HTR-8/SVneo (cell line): ENCODE results near the gene CARS2.
A peak's percentile ranks its signal among the peaks of the same experiment; 100 is the strongest.
"Not testable (repeated sequence)": the region's sequence is repeated elsewhere in the genome, so short reads cannot be mapped to it uniquely, and the experiment has no call there.

Experiments used
- DNase-seq: peaks from one replicate; pipeline ENCODE4 v3.0.0; 2011; ENCODE audit warnings: low spot score, mixed read lengths; ENCODE audit not compliant: insufficient read length
- FAIRE-seq: peaks from 2 replicates; lab custom pipeline; 2011; peaks lifted over from hg19 to GRCh38; lab: Jason Lieb, UNC

Gene CARS2, protein sequence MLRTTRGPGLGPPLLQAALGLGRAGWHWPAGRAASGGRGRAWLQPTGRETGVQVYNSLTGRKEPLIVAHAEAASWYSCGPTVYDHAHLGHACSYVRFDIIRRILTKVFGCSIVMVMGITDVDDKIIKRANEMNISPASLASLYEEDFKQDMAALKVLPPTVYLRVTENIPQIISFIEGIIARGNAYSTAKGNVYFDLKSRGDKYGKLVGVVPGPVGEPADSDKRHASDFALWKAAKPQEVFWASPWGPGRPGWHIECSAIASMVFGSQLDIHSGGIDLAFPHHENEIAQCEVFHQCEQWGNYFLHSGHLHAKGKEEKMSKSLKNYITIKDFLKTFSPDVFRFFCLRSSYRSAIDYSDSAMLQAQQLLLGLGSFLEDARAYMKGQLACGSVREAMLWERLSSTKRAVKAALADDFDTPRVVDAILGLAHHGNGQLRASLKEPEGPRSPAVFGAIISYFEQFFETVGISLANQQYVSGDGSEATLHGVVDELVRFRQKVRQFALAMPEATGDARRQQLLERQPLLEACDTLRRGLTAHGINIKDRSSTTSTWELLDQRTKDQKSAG

DNA sequence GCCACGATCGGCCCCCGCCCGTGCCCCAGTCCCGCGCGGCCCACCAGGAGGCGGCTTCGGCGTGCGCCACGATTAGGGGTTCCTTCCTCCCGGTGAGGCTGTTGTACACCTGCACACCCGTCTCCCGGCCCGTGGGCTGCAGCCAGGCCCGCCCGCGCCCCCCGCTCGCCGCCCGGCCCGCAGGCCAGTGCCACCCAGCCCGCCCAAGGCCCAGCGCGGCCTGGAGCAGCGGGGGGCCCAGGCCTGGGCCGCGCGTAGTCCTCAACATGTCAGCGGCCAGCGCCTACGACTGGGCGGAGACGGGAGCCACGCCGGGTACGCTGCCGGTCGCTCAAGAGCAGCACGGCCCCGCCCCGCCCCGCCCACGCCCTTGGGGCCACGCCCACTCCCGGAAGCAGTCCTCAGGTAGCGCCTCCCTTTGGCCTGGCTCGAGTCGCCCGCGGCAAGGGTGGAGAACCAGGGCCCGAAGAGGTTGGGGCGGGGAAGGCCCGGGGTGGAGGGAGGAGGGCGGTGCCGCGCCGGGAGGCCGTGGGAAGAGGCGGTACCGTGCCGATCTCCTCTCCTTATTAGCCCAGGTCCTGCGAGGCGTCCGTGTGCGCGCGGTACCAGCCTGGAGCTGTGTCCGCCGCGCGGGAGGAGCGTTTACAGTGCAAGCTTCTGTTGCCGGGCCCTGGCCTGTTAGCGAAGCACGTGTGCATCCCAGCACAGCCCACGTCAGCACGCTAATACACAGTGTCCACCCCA lies at the start of gene CARS2:
Gene CARS2 (minus strand): TSS at position 291 of the 744 bp plus-strand sequence. CDS start 23 bp downstream, at position 268.
- peak; percentile 28 for FAIRE-seq
- DNase-seq: peak; percentile 79

DNA sequence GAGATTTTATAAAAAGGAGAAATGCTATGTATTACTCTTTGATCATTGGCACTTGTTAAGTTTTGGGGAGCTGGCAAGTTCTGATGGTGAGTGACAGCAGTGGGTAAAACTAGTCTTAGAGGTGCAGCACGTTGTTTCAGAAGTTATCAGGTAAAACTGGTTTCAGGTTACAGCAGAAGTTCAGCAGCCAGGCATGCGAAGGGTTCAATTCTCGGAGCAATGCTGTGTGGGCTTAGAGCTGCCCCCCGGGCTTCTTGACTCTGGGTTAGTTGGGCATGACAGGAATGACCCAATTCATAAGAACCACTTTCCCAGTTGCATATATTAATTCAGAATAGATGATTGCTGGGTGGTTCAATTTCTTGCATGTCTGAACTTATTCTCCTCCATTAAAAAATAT lies 42.4 kb upstream of the CARS2 start:
- FAIRE-seq (no peak), DNase-seq (no peak)

DNA sequence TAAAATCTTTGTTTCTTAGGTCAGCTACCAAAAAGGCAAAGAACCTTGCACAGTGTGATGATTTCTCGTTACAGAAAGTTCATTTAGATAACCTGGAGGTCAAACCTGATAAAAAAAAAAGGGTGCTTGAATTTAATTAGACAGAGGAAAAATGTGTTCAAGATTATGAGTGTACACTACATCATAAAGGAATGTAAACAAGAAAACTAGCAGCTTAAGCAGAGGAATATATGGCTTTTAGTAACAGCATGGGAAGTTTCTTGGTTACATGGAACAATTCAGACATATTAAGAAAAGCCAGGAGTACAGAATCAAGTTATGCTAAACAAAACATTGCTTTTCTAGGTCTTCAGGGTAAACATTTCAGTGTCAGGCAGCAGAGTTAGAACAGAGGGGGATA lies 40.5 kb upstream of the CARS2 start:
- DNase-seq (no peak), FAIRE-seq (no peak)

DNA sequence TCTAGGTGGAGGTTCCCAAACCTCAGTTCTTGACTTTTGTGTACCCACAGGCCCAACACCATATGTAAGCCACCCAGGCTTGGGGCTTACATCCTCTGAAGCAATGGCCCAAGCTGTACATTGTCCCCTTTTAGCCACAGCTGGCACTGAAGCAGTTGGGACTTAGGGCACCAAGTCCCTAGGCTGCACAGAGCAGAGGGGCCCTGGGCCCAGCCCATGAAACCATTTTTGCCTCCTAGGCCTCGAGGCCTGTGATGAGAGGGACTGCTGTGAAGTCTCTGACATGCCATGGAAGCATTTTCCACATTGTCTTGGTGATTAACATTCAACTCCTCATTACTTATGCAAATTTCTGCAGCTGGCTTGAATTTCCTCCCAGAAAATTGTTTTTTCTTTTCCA lies 37.8 kb upstream of the CARS2 start:
- FAIRE-seq: no peak
- no peak for DNase-seq

DNA sequence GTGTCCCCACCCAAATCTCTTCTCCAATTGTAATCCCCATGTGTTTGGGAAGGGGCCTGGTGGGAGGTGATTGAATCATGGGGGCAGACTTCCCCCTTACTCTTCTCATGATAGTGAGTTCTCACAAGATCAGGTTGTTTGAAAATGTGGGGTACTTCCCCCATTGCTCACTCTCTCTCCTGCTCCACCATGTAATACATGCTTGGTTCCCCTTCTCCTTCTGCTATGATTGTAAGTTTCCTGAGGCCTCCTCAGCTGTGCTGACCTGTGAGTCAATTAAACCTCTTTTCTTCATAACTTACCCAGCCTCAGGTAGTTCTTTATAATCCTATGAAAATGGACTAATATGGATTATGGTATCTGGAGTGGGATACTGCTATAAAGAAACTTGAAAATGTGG lies 31.6 kb upstream of the CARS2 start:
- no peak for FAIRE-seq
- DNase-seq: no peak

DNA sequence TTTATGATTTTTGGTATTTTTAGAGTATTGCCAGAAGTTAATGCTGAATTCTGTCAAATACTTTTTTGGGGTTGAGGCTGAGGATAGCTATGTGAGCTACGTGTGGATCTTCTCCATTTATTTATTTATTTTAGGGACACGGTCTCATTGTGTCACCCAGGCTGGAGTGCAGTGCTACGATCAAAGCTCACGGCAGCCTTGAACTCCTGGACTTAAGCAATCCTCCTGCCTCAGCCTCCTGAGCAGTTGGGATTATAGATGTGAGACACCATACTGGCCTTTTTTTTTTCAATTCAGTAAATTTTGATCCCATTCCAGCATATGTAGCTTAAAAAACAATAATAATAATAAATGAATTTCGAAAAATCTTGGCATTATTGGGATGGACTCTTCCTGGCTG lies 28.6 kb upstream of the CARS2 start:
- no peak for DNase-seq
- FAIRE-seq: no peak

DNA sequence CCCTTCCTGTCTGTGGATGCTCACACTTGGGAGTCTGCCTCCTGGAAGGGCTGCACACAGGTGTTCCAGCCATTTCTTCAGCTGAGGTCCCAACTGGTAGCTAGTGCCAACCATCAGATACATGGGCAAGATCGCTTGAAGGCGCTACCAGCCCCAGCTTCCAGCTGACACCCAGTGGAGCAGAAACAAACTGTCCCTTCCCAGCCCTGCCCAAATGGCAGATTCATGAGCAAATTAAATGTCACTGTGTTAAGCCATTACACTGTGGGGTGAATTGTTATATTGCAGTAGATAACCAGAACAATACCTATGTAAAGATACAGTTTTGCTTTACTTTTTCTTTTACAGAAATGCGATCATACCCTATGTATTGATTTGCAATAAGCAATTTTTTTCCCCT lies 25.2 kb upstream of the CARS2 start:
- FAIRE-seq (no peak), DNase-seq (no peak)

DNA sequence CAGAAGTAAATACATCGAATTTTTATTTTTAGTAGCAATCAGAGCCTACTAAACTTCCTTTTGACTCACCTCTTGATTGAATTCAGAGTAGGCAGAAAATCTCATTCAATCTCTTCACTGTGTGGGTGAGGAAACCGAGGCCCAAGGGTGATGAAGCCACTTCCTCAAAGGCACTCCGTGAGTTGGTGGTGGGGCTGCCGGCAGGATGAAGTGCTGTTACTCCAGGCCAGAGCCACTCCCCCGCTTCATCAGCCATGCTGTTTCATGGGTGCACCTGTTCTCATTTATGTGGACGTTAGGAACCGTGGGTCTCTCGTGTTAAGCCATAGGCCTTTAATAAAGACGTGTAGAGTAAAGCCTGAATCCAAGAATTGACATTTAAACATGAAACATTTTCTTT lies 20.8 kb upstream of the CARS2 start:
- no peak for DNase-seq
- FAIRE-seq: no peak

DNA sequence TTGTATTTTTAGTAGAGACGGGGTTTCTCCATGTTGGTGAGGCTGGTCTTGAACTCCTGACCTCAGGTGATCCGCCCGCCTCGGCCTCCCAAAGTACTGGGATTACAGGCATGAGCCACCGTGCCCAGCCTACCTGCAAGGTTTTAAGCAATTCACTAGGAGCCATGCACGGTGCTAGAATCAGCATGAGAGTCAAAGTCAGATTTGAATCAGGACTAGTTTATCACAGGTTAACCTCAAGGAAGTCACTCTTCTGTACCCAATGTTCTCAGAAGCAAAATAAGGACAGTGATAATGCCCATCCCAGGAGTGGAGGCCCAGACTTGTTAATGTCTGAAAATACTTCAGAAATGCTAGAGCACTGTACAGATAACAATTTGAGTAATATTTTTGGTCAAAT lies 20.2 kb upstream of the CARS2 start:
- not testable (repeated sequence) for DNase-seq, FAIRE-seq

DNA sequence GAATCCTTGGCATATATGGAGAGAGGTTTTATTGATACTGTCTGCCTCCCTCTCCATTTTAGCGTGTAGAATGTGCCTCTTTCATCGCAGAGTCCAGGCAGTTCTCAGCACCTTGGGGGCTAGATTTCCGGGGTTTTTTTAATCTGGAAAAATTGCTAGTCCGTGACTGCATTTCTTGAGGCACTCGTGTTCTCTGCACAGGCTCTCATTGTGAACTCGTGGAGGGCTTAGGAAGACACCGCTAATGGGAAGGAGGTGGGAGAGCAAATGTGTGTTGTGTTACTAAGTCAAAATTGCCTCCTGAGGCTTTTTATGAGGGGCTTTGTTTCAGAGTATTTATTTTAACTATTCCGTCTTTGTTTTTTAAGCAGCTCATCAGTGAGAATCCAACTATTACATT lies 17.7 kb upstream of the CARS2 start:
- DNase-seq: no peak
- FAIRE-seq: no peak

DNA sequence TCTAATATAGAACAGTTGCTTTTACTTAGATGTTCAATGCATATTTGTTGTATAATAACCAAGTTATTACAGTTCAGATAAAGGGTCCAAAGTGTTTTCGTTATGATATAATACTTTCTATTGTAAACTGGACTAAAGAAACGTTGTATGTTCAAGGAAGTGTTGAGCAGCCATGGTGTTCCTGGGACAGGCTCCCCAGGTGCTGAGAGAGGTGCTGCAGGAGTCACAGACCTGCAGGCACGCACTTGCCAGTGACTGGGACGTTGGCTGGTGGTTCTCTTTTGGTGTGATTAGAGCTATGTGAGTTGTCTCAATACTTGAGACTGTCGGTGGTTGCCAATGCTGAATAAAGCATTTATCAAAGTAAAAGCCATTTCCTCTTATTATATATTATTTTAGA lies 17.1 kb upstream of the CARS2 start:
- no peak for DNase-seq
- no peak for FAIRE-seq

DNA sequence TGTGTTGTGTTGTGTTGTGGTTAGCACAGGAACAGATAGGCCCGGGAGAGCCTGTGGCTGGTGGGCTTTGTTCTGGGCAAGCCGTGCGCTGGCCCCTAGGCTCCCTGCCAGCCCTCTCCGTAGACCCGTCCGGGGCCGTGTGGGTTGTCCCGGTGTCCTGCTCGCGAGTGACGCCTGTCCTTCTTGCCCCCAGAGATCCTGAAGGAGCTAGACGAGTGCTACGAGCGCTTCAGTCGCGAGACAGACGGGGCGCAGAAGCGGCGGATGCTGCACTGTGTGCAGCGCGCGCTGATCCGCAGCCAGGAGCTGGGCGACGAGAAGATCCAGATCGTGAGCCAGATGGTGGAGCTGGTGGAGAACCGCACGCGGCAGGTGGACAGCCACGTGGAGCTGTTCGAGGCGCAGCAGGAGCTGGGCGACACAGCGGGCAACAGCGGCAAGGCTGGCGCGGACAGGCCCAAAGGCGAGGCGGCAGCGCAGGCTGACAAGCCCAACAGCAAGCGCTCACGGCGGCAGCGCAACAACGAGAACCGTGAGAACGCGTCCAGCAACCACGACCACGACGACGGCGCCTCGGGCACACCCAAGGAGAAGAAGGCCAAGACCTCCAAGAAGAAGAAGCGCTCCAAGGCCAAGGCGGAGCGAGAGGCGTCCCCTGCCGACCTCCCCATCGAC lies 13.3 kb upstream of the CARS2 start:
- FAIRE-seq (no peak), DNase-seq (no peak)

DNA sequence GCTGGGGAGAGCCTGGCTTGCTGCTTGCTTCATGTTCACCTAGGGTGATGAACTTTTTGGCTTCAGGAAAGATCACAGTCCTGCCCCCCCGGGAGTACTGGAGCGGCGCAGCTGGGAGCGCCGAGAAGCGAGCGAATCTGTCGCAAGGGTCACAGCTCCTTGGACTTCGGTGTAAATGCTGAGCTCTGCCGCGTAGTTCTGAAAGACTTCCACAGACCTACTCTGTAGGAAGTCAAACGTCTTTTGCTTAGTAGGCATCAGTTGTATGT lies 10.3 kb upstream of the CARS2 start:
- DNase-seq: no peak

DNA sequence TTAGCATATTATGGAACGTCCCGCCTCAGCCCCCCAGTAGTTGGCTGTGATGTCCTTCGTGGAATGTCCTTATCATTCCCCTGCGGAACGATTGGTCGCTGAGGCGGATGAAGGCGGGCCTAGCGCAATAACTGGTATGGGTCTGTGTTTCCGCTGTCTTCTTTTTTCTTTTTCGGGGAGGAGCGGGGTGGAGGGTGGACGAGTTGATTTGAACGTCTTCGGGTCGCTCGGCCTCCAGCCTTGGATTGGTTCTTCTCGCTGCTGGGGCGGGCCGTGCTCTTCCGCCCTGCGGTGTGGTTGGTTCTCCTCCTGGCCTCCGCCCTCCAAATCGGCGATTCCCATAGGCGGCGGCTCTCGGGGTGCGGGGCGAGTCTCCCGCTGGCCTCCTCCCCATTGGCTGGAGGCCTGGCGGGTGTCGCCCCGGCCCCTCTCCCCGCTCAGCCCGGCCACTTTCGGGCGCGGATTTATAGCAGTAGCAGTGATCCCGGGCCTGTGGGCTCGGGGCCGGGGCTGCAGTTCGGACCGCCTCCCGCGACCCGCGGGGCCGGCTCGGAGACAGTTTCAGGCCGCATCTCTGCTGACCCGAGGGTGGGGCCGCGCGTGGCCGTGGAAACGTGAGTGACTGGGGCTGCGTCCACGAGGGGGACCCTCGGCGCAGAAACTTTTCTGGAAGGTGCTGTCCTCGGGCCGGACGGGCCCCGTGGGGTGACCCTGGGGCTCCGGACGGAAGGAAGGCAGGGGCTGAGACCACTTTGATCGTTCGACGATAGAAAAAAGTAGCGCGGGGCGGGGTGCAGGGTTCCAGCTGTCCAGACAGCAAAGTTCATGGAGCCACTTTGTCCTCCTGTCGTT lies 9.7 kb upstream of the CARS2 start:
- DNase-seq (peak; percentile 86), FAIRE-seq (peak; percentile 77)

More for the DNA sequence above, 10.3 kb upstream of the CARS2 start:
- no peak for FAIRE-seq

DNA sequence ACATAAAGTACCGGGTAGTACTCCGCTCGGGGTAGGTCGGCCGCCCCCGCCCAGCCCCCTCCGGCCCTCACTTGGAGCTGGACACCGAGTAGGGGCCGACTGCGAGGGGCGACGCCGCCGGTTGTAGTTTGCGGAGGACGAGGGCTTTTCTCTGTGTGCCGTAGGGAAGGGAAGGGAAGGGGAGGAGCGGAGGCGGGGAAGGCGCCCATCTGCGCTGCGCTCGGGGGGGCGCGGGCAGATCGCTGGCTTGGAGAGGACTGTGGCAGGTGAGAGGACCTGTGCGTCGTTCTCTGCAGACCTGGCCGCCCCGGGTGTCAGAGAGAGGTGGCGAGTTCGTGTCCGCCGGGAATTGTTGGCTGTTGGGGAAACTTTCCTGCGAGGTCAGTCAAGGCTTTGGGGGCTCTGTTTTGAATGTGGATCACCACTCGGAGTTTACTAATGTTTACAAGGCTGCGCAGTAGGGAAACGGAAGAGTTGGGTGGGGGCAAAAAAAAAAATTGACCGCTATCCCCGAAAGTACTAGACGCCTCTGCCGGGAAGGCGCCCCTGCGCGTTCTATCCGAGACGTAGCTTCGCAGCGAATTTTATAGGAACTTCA lies 9.0 kb upstream of the CARS2 start:
- FAIRE-seq (no peak), DNase-seq (no peak)

DNA sequence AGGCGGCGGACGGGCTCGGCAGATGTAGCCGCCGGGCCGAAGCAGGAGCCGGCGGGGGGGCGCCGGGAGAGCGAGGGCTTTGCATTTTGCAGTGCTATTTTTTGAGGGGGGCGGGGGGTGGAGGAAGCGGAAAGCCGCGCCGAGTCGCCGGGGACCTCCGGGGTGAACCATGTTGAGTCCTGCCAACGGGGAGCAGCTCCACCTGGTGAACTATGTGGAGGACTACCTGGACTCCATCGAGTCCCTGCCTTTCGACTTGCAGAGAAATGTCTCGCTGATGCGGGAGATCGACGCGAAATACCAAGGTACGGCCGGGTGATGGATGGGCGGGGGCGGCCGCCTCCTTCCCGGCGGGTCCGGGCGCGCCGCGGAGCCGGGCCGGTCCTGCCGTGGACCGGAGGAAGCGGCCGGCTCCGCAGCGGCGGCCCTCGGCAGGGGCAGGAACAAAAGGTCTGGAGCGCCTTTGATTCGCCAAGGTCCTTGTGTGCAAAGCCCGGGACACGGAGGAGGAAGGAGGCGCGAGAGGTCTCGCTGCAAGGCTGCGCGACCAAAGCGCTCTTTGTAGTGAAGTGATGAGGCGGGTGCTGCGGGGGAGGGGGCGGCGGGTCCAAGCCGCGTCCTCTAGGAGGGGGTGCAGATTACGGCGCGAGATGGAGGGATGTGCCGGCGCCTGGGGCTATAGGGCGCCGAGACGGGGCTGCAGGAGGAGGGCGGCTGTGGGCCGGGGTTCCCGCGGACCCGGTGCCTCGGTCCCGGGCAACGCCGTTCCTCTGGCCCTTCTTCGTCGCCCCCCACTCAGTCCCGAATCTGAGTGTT lies 8.3 kb upstream of the CARS2 start:
- DNase-seq: no peak
- no peak for FAIRE-seq

DNA sequence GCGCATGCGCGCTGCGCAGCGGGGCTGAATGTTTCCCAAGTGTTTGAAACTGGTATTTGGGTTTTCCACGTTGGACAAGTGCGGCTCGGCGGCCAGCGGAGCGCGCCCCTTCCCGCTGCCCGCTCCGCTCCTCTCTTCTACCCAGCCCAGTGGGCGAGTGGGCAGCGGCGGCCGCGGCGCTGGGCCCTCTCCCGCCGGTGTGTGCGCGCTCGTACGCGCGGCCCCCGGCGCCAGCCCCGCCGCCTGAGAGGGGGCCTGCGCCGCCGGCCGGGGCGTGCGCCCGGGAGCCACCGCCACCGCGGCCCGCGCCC lies 7.7 kb upstream of the CARS2 start, which contains the start of gene ING1:
Gene ING1 (plus strand): TSS at position 59 of the 311 bp plus-strand sequence. CDS start 450 bp downstream, outside the sequence.
- FAIRE-seq: no peak
- no peak for DNase-seq

DNA sequence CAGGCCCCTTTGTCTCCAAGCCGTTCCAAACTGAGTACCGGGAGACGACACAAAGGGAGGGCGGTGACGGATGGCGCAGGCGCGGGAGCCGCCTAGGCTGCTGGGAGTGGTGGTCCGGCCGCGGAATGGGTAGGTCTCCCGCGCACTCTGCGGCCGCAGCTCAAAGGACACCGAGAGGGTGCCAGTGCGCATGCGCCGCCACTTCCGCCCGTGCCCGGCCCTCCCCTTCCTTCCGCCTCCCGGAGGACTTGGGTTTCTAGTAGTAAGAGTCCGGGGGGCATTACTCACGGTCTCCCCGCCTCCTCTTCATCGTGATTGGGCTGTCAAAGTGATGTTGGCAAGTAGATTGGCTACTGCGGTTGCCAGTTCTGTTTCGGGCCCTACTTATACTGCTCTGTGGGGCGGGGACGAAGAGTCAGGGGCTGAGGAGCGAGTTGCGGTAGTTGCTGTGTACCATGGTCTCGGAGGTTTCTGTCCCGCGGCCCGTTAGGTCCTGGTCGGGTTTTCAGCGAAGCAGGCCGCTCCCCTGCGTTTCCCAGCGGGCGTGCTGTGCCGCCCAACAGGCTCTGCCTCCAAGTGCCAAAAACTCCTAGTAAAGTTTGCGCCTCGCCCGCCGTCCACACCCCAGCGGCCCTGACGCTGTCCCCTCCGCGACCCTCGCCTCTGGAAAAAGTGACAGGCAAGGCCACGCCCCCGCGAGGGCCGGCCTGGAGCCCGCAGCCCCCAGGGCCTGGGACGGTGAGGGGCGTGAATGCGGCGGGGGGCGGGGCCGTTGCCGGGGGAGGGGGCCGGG lies 7.1 kb upstream of the CARS2 start:
- peak; percentile 90 for DNase-seq
- peak; percentile 63 for FAIRE-seq
